Suprapubic skin (tissue), 4 donors: Measurements from ENCODE around the gene USP34. TPM values are rescaled to one million over a fixed set of nuclear protein-coding genes. Genes with fewer than 3 reads are reported as not detected.

Experiments
- DNase-seq, 2 donors: peaks; one replicate each; pipeline ENCODE4 v3.0.0-alpha.2; 2019; ENCODE audit warnings: low spot score in 2 of 2
- H3K27ac ChIP-seq: fragments of 200-600 bp; sonication (generic); one replicate; pipeline ENCODE4 v1.5.1; 2019
- H3K27me3 ChIP-seq: fragments of 200-600 bp; sonication (generic); one replicate; pipeline ENCODE4 v1.5.1; 2019
- H3K36me3 ChIP-seq: fragments of 200-600 bp; sonication (generic); one replicate; pipeline ENCODE4 v1.5.1; 2019
- H3K4me1 ChIP-seq: fragments of 200-600 bp; sonication (generic); one replicate; pipeline ENCODE4 v1.5.1; 2019
- H3K4me3 ChIP-seq: fragments of 200-600 bp; sonication (generic); one replicate; pipeline ENCODE4 v1.5.1; 2019; ENCODE audit warnings: mild to moderate bottlenecking
- H3K9me3 ChIP-seq: fragments of 200-600 bp; sonication (generic); one replicate; pipeline ENCODE4 v1.5.1; 2019
- EP300 ChIP-seq: sonication (generic); formaldehyde crosslinking; IDR thresholded peaks from one replicate; pipeline ENCODE4 v1.6.1; 2017; ENCODE audit warnings: antibody characterized with exemption
- POLR2A ChIP-seq, 2 donors: fragments of 450-650 bp; IDR thresholded peaks; one replicate each; pipeline ENCODE4 v1.6.1; 2017; ENCODE audit warnings: antibody characterized with exemption in 2 of 2, mild to moderate bottlenecking in 2 of 2, moderate library complexity in 2 of 2
- POLR2AphosphoS5 ChIP-seq, 3 donors: sonication (generic); formaldehyde crosslinking; IDR thresholded peaks; one replicate each; pipeline ENCODE4 v1.6.1; 2017; ENCODE audit warnings: antibody characterized with exemption in 3 of 3
- WGBS: methylation state at CpG from one replicate; pipeline ENCODE4 v1.1.5; 2018; 5-methylcytosine and 5-hydroxymethylcytosine counted together
- total RNA-seq, 4 donors: library from RNA; depleted of rRNA; stranded (reverse); fragments of >200 nt; gene quantifications; one replicate each; pipeline ENCODE4 v1.1.0, GENCODE V29; 2016
- TF ChIP-seq, protein P1 (sequence below), 2 donors: fragments of 200-600 bp in 1 of 2; fragments of 450-650 bp in 1 of 2; sonication (generic) in 1 of 2; IDR thresholded peaks; one replicate each; pipeline ENCODE4 v1.5.1; 2016 to 2019; ENCODE audit warnings: antibody characterized with exemption in 2 of 2, mild to moderate bottlenecking in 1 of 2, moderate library complexity in 1 of 2

The USP34 gene
- total RNA-seq, 4 donors from 2014 or later: 94.5 to 242 (median 111) TPM

DNA sequence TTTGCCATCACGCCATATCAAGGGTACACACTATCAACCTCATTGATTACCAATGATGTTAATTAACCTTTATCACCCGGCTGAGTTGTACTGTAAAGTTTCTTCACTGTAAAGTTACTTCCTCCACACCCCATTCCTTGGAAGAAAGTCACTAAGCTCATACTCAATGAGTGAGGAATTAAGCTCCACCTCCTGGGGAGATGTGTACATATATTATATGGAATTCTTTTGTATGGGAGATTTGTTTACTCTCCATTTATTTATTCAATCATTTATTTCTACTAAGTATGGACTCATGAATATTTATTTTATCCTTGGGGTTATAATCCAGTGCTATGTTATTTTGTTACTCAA, 252.1 kb downstream of the USP34 start:
- H3K27me3 ChIP-seq: no peaks in the 10 kb centered on the region
- no peaks in the 10 kb centered on the region for H3K9me3 ChIP-seq
- peaks cover 55% of the 10 kb centered on the region for H3K36me3 ChIP-seq
- whole genome bisulfite sequencing: 95% methylated on average over 2 of the region's 2 CpGs
- H3K4me3 ChIP-seq: no peak overlapping the region
- H3K27ac ChIP-seq: no peak overlapping the region
- DNase-seq: no peak
- TF ChIP-seq, protein P1, sequence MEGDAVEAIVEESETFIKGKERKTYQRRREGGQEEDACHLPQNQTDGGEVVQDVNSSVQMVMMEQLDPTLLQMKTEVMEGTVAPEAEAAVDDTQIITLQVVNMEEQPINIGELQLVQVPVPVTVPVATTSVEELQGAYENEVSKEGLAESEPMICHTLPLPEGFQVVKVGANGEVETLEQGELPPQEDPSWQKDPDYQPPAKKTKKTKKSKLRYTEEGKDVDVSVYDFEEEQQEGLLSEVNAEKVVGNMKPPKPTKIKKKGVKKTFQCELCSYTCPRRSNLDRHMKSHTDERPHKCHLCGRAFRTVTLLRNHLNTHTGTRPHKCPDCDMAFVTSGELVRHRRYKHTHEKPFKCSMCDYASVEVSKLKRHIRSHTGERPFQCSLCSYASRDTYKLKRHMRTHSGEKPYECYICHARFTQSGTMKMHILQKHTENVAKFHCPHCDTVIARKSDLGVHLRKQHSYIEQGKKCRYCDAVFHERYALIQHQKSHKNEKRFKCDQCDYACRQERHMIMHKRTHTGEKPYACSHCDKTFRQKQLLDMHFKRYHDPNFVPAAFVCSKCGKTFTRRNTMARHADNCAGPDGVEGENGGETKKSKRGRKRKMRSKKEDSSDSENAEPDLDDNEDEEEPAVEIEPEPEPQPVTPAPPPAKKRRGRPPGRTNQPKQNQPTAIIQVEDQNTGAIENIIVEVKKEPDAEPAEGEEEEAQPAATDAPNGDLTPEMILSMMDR (IDR thresholded peaks at IDR 0.05): no peak
- TF ChIP-seq POLR2AphosphoS5 (IDR thresholded peaks at IDR 0.05) (no peak), POLR2A (IDR thresholded peaks at IDR 0.05) (no peak), EP300 (no peak)
- H3K4me1 ChIP-seq: no peaks in the 10 kb centered on the region

DNA sequence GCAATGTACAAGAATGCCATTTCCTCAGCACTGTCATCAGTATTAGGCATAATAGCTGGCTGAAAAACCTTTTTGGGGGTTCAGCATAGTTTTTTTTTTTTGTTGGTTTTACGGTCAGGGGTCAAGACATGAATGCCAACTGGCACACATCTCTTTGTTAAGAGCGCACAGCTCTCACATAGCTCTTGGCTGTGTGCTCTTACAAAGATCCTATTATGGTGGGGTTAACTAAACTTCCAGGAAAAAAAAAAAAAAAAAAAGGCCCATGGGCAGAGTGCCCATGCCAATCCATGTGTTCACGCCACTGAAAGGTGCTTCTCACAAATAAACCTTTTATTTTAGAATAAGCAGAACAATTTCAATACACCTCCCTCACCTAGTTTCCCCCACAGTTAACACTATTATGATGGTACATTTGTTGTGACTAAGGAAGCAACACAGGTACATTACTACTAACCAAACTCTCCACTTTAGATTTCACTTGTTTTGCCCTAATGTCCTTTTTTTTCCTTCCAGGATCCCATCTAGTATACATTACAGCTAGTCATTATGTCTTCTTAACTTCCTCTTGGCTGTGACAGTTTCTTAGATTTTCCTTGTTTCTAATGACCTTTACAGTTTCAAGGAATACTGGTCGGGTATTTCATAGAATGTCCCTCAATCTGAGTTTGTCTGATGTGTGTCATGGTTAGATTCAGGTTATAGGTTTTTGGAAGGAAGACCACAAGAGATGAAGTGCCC, 252.6 kb downstream of the USP34 start:
- no peak for DNase-seq
- no peaks in the 10 kb centered on the region for H3K4me1 ChIP-seq
- H3K27me3 ChIP-seq: no peaks in the 10 kb centered on the region
- no peak overlapping the region for H3K27ac ChIP-seq
- no peak overlapping the region for H3K4me3 ChIP-seq
- 75% methylated on average over 4 of the region's 4 CpGs for WGBS
- H3K9me3 ChIP-seq: no peaks in the 10 kb centered on the region
- TF ChIP-seq POLR2AphosphoS5 (IDR thresholded peaks at IDR 0.05) (no peak), POLR2A (IDR thresholded peaks at IDR 0.05) (no peak), EP300 (no peak)
- TF ChIP-seq, protein P1 (IDR thresholded peaks at IDR 0.05): no peak
- H3K36me3 ChIP-seq: peaks cover 56% of the 10 kb centered on the region

DNA sequence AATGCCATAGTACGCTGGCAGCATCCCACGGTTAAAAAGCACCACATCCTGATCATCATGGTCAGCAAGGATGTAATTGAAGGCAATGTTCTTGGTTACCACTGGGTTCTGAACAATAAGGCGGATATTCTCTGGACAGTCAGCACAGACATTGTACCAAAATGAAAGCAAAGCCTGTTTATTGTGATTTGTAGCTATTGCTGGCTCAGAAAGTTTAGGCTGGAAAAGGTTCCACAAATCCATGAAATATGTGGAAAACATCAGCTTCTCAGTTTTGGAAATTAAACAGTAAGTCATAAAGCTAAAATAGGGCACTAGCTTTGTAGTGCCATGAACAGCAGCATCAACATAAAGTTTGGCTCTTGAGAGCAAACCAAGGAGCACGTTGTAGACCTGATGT, 256.7 kb downstream of the USP34 start:
- Histone ChIP-seq H3K9me3 (no peaks in the 10 kb centered on the region), H3K36me3 (peaks cover 70% of the 10 kb centered on the region), H3K4me3 (no peak overlapping the region), H3K27ac (no peak overlapping the region), H3K4me1 (no peaks in the 10 kb centered on the region), H3K27me3 (no peaks in the 10 kb centered on the region)
- no peak for TF ChIP-seq EP300
- TF ChIP-seq, protein P1 (IDR thresholded peaks at IDR 0.05): no peak
- no peak for TF ChIP-seq POLR2AphosphoS5 (IDR thresholded peaks at IDR 0.05)
- TF ChIP-seq POLR2A (IDR thresholded peaks at IDR 0.05): no peak
- WGBS: 91% methylated on average over 4 of the region's 4 CpGs
- DNase-seq: no peak

DNA sequence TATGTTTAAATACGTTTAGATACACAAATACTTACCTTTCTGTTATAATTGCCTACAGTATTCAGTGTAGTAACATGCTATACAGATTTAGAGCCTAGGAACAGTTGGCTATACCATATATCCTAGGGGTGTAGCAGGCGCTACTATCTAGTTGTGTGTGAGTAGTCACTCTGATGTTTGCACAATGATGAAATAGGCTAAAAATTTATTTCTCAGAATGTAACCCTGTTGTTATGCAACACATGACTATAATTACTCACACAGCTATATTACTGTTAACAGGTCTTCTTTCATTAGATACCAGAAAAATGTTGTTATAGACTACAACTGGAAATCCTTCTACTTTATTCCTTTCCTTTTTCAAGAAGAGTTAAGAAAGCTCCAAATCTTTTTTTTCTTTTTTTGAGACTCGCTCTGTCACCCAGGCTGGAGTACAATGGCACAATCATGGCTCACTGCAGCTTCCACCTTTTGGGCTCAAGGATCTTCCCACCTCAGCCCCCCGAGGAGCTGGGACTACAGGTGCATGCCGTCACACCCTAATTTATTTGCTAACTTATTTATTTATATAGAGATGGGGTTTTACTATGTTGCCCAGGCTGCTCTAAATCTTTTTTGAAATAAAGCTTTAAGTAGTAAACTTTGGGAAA, 260.4 kb downstream of the USP34 start:
- 91% methylated on average over 5 of the region's 5 CpGs for WGBS
- Histone ChIP-seq H3K4me3 (no peak overlapping the region), H3K36me3 (peaks cover 80% of the 10 kb centered on the region), H3K4me1 (no peaks in the 10 kb centered on the region), H3K9me3 (no peaks in the 10 kb centered on the region), H3K27me3 (no peaks in the 10 kb centered on the region), H3K27ac (no peak overlapping the region)
- no peak for TF ChIP-seq POLR2A (IDR thresholded peaks at IDR 0.05)
- no peak for TF ChIP-seq EP300
- no peak for TF ChIP-seq POLR2AphosphoS5 (IDR thresholded peaks at IDR 0.05)
- TF ChIP-seq, protein P1 (IDR thresholded peaks at IDR 0.05): no peak
- no peak for DNase-seq

DNA sequence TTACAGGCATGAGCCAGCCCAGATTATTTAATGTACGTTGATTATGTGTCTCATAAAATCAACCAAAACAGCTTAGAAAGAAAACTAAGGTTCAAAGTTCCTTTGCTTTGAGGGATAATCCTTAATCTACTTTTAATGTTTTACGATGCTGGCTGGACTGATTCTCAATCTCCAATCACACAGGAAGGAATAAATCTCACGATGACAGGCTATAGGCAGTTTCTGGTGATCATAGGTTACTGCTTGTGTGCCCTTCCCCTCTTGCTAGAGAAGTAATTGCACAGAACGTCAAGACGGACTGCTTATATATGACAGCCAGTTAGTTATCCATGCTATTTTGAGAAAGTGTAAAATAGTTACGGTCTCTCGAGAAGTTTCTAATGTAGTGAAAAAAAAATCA, 265.8 kb downstream of the USP34 start:
- TF ChIP-seq POLR2A (IDR thresholded peaks at IDR 0.05) (no peak), EP300 (no peak), POLR2AphosphoS5 (IDR thresholded peaks at IDR 0.05) (no peak)
- TF ChIP-seq, protein P1 (IDR thresholded peaks at IDR 0.05): no peak
- no peaks in the 10 kb centered on the region for H3K27me3 ChIP-seq
- 92% methylated on average over 7 of the region's 7 CpGs for WGBS
- peaks cover 84% of the 10 kb centered on the region for H3K36me3 ChIP-seq
- no peak overlapping the region for H3K27ac ChIP-seq
- no peak for DNase-seq
- H3K9me3 ChIP-seq: no peaks in the 10 kb centered on the region
- no peaks in the 10 kb centered on the region for H3K4me1 ChIP-seq
- H3K4me3 ChIP-seq: no peak overlapping the region
